ENCODE data around the gene POLG2.
"Not testable (repeated sequence)": the region's sequence is repeated elsewhere in the genome, so short reads cannot be mapped to it uniquely, and the experiment has no call there.

Gene POLG2

GRCh38 chr17:64439521-64439920 lies 57.3 kb downstream of the POLG2 start:
- peaks cover 0 to 33% (median 22%) of the 10 kb centered on the region in 5 experiments for H3K9me3 ChIP-seq (ENCODE audit: control extremely low read depth in 1 of 5, control insufficient read depth in 4 of 5, insufficient read depth in 2 of 5, low read depth in 1 of 5, low read length in 4 of 5)
- H3K4me3 ChIP-seq (ENCODE audit: control insufficient read depth in 1 of 7, extremely low read depth in 1 of 7, insufficient read depth in 4 of 7, low read depth in 2 of 7, low read length in 6 of 7) = peak overlapping the region in 1 of 7 experiments; percentile 13
- H3K36me3 ChIP-seq (ENCODE audit: control insufficient read depth in 4 of 4, insufficient read depth in 4 of 4, low read length in 3 of 4); POLR2A ChIA-PET; DNase-seq; CTCF ChIA-PET; H3K27me3 ChIP-seq (replicated peaks in 2 of 5; ENCODE audit: control insufficient read depth in 4 of 5, insufficient read depth in 5 of 5, low read length in 4 of 5); H3K27ac ChIP-seq (ENCODE audit: insufficient read depth in 1 of 2, low read depth in 1 of 2, low read length in 2 of 2, poor library complexity in 1 of 2, severe bottlenecking in 2 of 2): not testable (repeated sequence)
- H3K4me1 ChIP-seq (ENCODE audit: control extremely low read depth in 1 of 4, control insufficient read depth in 4 of 4, insufficient read depth in 4 of 4, low read length in 3 of 4) = peaks cover 16 to 34% (median 30%) of the 10 kb centered on the region in 4 experiments
- WGBS (ENCODE audit: insufficient coverage) = no CpG with 5 or more reads among the region's 1 CpG

- DNase-seq = peak in 1 of 3 donors; percentile 16
- CTCF ChIA-PET = interaction anchor here (0.6 to 1.5 kb wide), 5 partner anchors 16 to 300 kb away, joined by 3 to 7 read pairs (median 4); no protein-coding TSS in a partner anchor
- POLR2A ChIA-PET = no interaction called here
- WGBS (ENCODE audit: insufficient coverage) = 95% methylated on average over 5 of the region's 5 CpGs
- Histone ChIP-seq H3K4me3 (ENCODE audit: control insufficient read depth in 1 of 7, extremely low read depth in 1 of 7, insufficient read depth in 4 of 7, low read depth in 2 of 7, low read length in 6 of 7) (no peak overlapping the region), H3K27me3 (replicated peaks in 2 of 5; ENCODE audit: control insufficient read depth in 4 of 5, insufficient read depth in 5 of 5, low read length in 4 of 5) (no peaks in the 10 kb centered on the region), H3K36me3 (ENCODE audit: control insufficient read depth in 4 of 4, insufficient read depth in 4 of 4, low read length in 3 of 4) (no peaks in the 10 kb centered on the region), H3K9me3 (ENCODE audit: control extremely low read depth in 1 of 5, control insufficient read depth in 4 of 5, insufficient read depth in 2 of 5, low read depth in 1 of 5, low read length in 4 of 5) (peaks cover 0 to 33% (median 22%) of the 10 kb centered on the region in 5 experiments), H3K27ac (ENCODE audit: insufficient read depth in 1 of 2, low read depth in 1 of 2, low read length in 2 of 2, poor library complexity in 1 of 2, severe bottlenecking in 2 of 2) (no peak overlapping the region), H3K4me1 (ENCODE audit: control extremely low read depth in 1 of 4, control insufficient read depth in 4 of 4, insufficient read depth in 4 of 4, low read length in 3 of 4) (peaks cover 11 to 23% (median 19%) of the 10 kb centered on the region in 4 experiments)
These were observed 58.8 kb downstream of the POLG2 start for GRCh38 chr17:64437944-64438525.

- no peak overlapping the region for H3K27ac ChIP-seq (ENCODE audit: insufficient read depth in 1 of 2, low read depth in 1 of 2, low read length in 2 of 2, poor library complexity in 1 of 2, severe bottlenecking in 2 of 2)
- H3K36me3 ChIP-seq (ENCODE audit: control insufficient read depth in 4 of 4, insufficient read depth in 4 of 4, low read length in 3 of 4) = no peaks in the 10 kb centered on the region
- no peak overlapping the region for H3K4me3 ChIP-seq (ENCODE audit: control insufficient read depth in 1 of 7, extremely low read depth in 1 of 7, insufficient read depth in 4 of 7, low read depth in 2 of 7, low read length in 6 of 7)
- DNase-seq = no peak
- POLR2A ChIA-PET = no interaction called here
- H3K9me3 ChIP-seq (ENCODE audit: control extremely low read depth in 1 of 5, control insufficient read depth in 4 of 5, insufficient read depth in 2 of 5, low read depth in 1 of 5, low read length in 4 of 5) = peaks cover 0 to 7% (median 0%) of the 10 kb centered on the region in 5 experiments
- H3K4me1 ChIP-seq (ENCODE audit: control extremely low read depth in 1 of 4, control insufficient read depth in 4 of 4, insufficient read depth in 4 of 4, low read length in 3 of 4) = no peaks in the 10 kb centered on the region
- no peaks in the 10 kb centered on the region for H3K27me3 ChIP-seq (replicated peaks in 2 of 5; ENCODE audit: control insufficient read depth in 4 of 5, insufficient read depth in 5 of 5, low read length in 4 of 5)
- CTCF ChIA-PET = interaction anchor here (1.0 to 4.0 kb wide), 5 partner anchors 9 to 59 kb away, joined by 3 to 18 read pairs (median 4); no protein-coding TSS in a partner anchor
- WGBS (ENCODE audit: insufficient coverage) = 98% methylated on average over 4 of the region's 6 CpGs
These were observed 65.3 kb downstream of the POLG2 start for GRCh38 chr17:64431534-64431933.

GRCh38 chr17:64430036-64430435 lies 66.8 kb downstream of the POLG2 start:
- peak in 2 of 3 donors; percentile 68 to 77 for DNase-seq
- POLR2A ChIA-PET = interaction anchor here (0.6 to 0.7 kb wide), 2 partner anchors 47 to 103 kb away, joined by 5 to 7 read pairs; no protein-coding TSS in a partner anchor

GRCh38 chr17:64428406-64428805 lies 68.4 kb downstream of the POLG2 start:
- CTCF ChIA-PET = interaction anchor here (1.2 to 4.0 kb wide), 4 partner anchors 8 to 122 kb away, joined by 4 to 18 read pairs (median 9); no protein-coding TSS in a partner anchor
- H3K4me3 ChIP-seq (ENCODE audit: control insufficient read depth in 1 of 7, extremely low read depth in 1 of 7, insufficient read depth in 4 of 7, low read depth in 2 of 7, low read length in 6 of 7) = no peak overlapping the region
- H3K27ac ChIP-seq (ENCODE audit: insufficient read depth in 1 of 2, low read depth in 1 of 2, low read length in 2 of 2, poor library complexity in 1 of 2, severe bottlenecking in 2 of 2) = no peak overlapping the region
- DNase-seq = no peak
- POLR2A ChIA-PET = interaction anchor here (1.2 kb wide), 1 partner anchor 68 kb away, joined by 5 read pairs; the partner anchor contains the start of gene POLG2
- no peaks in the 10 kb centered on the region for H3K9me3 ChIP-seq (ENCODE audit: control extremely low read depth in 1 of 5, control insufficient read depth in 4 of 5, insufficient read depth in 2 of 5, low read depth in 1 of 5, low read length in 4 of 5)
- 80% methylated on average over 1 of the region's 1 CpG for WGBS (ENCODE audit: insufficient coverage)
- no peaks in the 10 kb centered on the region for H3K4me1 ChIP-seq (ENCODE audit: control extremely low read depth in 1 of 4, control insufficient read depth in 4 of 4, insufficient read depth in 4 of 4, low read length in 3 of 4)
- no peaks in the 10 kb centered on the region for H3K36me3 ChIP-seq (ENCODE audit: control insufficient read depth in 4 of 4, insufficient read depth in 4 of 4, low read length in 3 of 4)
- H3K27me3 ChIP-seq (replicated peaks in 2 of 5; ENCODE audit: control insufficient read depth in 4 of 5, insufficient read depth in 5 of 5, low read length in 4 of 5) = no peaks in the 10 kb centered on the region

More at GRCh38 chr17:64430036-64430435, 66.8 kb downstream of the POLG2 start:
- H3K4me3 ChIP-seq (ENCODE audit: control insufficient read depth in 1 of 7, extremely low read depth in 1 of 7, insufficient read depth in 4 of 7, low read depth in 2 of 7, low read length in 6 of 7); H3K27ac ChIP-seq (ENCODE audit: insufficient read depth in 1 of 2, low read depth in 1 of 2, low read length in 2 of 2, poor library complexity in 1 of 2, severe bottlenecking in 2 of 2); H3K9me3 ChIP-seq (ENCODE audit: control extremely low read depth in 1 of 5, control insufficient read depth in 4 of 5, insufficient read depth in 2 of 5, low read depth in 1 of 5, low read length in 4 of 5); H3K27me3 ChIP-seq (replicated peaks in 2 of 5; ENCODE audit: control insufficient read depth in 4 of 5, insufficient read depth in 5 of 5, low read length in 4 of 5); H3K4me1 ChIP-seq (ENCODE audit: control extremely low read depth in 1 of 4, control insufficient read depth in 4 of 4, insufficient read depth in 4 of 4, low read length in 3 of 4); H3K36me3 ChIP-seq (ENCODE audit: control insufficient read depth in 4 of 4, insufficient read depth in 4 of 4, low read length in 3 of 4): not testable (repeated sequence)
- CTCF ChIA-PET = interaction anchor here (1.3 to 4.0 kb wide), 6 partner anchors 8 to 124 kb away, joined by 3 to 18 read pairs (median 5); no protein-coding TSS in a partner anchor
- 94% methylated on average over 2 of the region's 2 CpGs for WGBS (ENCODE audit: insufficient coverage)
